Ovary (tissue), 3 donors: ENCODE results near the gene PRL.

Experiments used
- CTCF ChIP-seq, 3 donors: fragments of 450-650 bp in 2 of 3; fragments of 200-600 bp in 1 of 3; IDR thresholded peaks; one replicate each; pipeline versions ENCODE4 v1.5.1 to v1.8.0; 2016 to 2022; ENCODE audit warnings: antibody characterized with exemption in 3 of 3, mild to moderate bottlenecking in 1 of 3
- EP300 ChIP-seq: sonication (generic); formaldehyde crosslinking; IDR thresholded peaks from one replicate; pipeline ENCODE4 v1.6.1; 2017; ENCODE audit warnings: antibody characterized with exemption
- donor health status: DM: no; HTN: no; CAD: no.

- no peak for TF ChIP-seq CTCF (IDR thresholded peaks at IDR 0.05)
- no peak for TF ChIP-seq EP300
Measured at GRCh38 chr6:22296936-22297335, at the start of gene PRL.
